HG03280 (cell line): ENCODE data around the gene DNAAF9.
A peak's percentile ranks its signal among the peaks of the same experiment; 100 is the strongest.
"Not testable (repeated sequence)": the region's sequence is repeated elsewhere in the genome, so short reads cannot be mapped to it uniquely, and the experiment has no call there.

ENCODE experiments used
- ATAC-seq: cut with Tn5 transposase; IDR thresholded peaks from one replicate; pipeline ENCODE4 v1.9.1; 2021; ENCODE audit warnings: mild to moderate bottlenecking, moderate library complexity; ENCODE audit not compliant: unreplicated experiment

Gene DNAAF9

GRCh38 chr20:3407040-3407770, at the start of gene DNAAF9:
Gene DNAAF9, minus strand, starts transcription at chr20:3407669. Its CDS starts 112 bp downstream, at chr20:3407557.
- peak; percentile 39 for ATAC-seq

GRCh38 chr20:3456648-3457047, 49.2 kb upstream of the DNAAF9 start:
- ATAC-seq = no peak

- no peak for ATAC-seq
Observed at GRCh38 chr20:3454831-3455230, 47.4 kb upstream of the DNAAF9 start.

- no peak for ATAC-seq
Observed at GRCh38 chr20:3452690-3453089, 45.2 kb upstream of the DNAAF9 start.

- no peak for ATAC-seq
Observed at GRCh38 chr20:3452136-3452535, 44.7 kb upstream of the DNAAF9 start.

- ATAC-seq = no peak
Observed at GRCh38 chr20:3449319-3449718, 41.9 kb upstream of the DNAAF9 start.

GRCh38 chr20:3447321-3447720, 39.9 kb upstream of the DNAAF9 start:
- no peak for ATAC-seq

GRCh38 chr20:3446779-3447178, 39.3 kb upstream of the DNAAF9 start:
- no peak for ATAC-seq

- no peak for ATAC-seq
Observed at GRCh38 chr20:3436864-3437574, 29.6 kb upstream of the DNAAF9 start.

- no peak for ATAC-seq
Observed at GRCh38 chr20:3434232-3434631, 26.8 kb upstream of the DNAAF9 start.

- ATAC-seq = no peak
Observed at GRCh38 chr20:3433744-3434143, 26.3 kb upstream of the DNAAF9 start.

- no peak for ATAC-seq
Observed at GRCh38 chr20:3432844-3433243, 25.4 kb upstream of the DNAAF9 start.

GRCh38 chr20:3431109-3431508, 23.6 kb upstream of the DNAAF9 start:
- ATAC-seq = no peak

GRCh38 chr20:3430376-3431069, 23.1 kb upstream of the DNAAF9 start:
- peak; percentile 69 for ATAC-seq

- not testable (repeated sequence) for ATAC-seq
Observed at GRCh38 chr20:3426766-3427165, 19.3 kb upstream of the DNAAF9 start.

- no peak for ATAC-seq
Observed at GRCh38 chr20:3423126-3423525, 15.7 kb upstream of the DNAAF9 start.

- no peak for ATAC-seq
Observed at GRCh38 chr20:3421985-3422384, 14.5 kb upstream of the DNAAF9 start.

- peak; percentile 96 for ATAC-seq
Observed at GRCh38 chr20:3420211-3420707, 12.8 kb upstream of the DNAAF9 start.

GRCh38 chr20:3418161-3418560, 10.7 kb upstream of the DNAAF9 start:
- not testable (repeated sequence) for ATAC-seq

- no peak for ATAC-seq
Observed at GRCh38 chr20:3414122-3414521, 6.7 kb upstream of the DNAAF9 start.

GRCh38 chr20:3413393-3413889, 6.0 kb upstream of the DNAAF9 start:
- ATAC-seq = no peak
